H9 (cell line): ENCODE measurements around the gene ZNF423. TPM values are rescaled to one million over a fixed set of nuclear protein-coding genes. Genes with fewer than 3 reads are reported as not detected.

Experiments used
- DNase-seq: peaks from one replicate; pipeline ENCODE4 v3.0.0-alpha.2; 2017
- H2AFZ ChIP-seq: one replicate; pipeline ENCODE4 v1.6.1; 2013; ENCODE audit warnings: mild to moderate bottlenecking, low read length, control low read depth, moderate library complexity
- H2AK5ac ChIP-seq: 2 replicates; pipeline ENCODE4 v1.6.1; 2013; ENCODE audit warnings: low read length, control low read depth, mixed read lengths; ENCODE audit not compliant: insufficient read length
- H2BK120ac ChIP-seq: one replicate; pipeline ENCODE4 v1.6.1; 2013; ENCODE audit warnings: low read depth, mild to moderate bottlenecking, low read length, control low read depth, inconsistent platforms; ENCODE audit not compliant: poor library complexity, severe bottlenecking
- H2BK12ac ChIP-seq: 2 replicates; pipeline ENCODE4 v1.6.1; 2013; ENCODE audit warnings: low read length, control low read depth, mixed read lengths, low read depth; ENCODE audit not compliant: insufficient read length
- H2BK15ac ChIP-seq: 2 replicates; pipeline ENCODE4 v1.6.1; 2013; ENCODE audit warnings: low read depth, low read length, control low read depth
- H2BK20ac ChIP-seq: one replicate; pipeline ENCODE4 v1.6.1; 2013; ENCODE audit warnings: low read depth, mild to moderate bottlenecking, low read length, control low read depth, inconsistent platforms; ENCODE audit not compliant: poor library complexity, severe bottlenecking
- H2BK5ac ChIP-seq: 2 replicates; pipeline ENCODE4 v1.6.1; 2013; ENCODE audit warnings: low read length, control low read depth, mixed read lengths; ENCODE audit not compliant: insufficient read length
- H3K14ac ChIP-seq: 2 replicates; pipeline ENCODE4 v1.6.1; 2013; ENCODE audit warnings: low read length, control low read depth; ENCODE audit not compliant: insufficient read depth
- H3K18ac ChIP-seq: 2 replicates; pipeline ENCODE4 v1.6.1; 2013; ENCODE audit warnings: low read depth, mild to moderate bottlenecking, mixed read lengths, low read length, control low read depth; ENCODE audit not compliant: insufficient read length
- H3K23ac ChIP-seq: 2 replicates; pipeline ENCODE4 v1.6.1; 2013; ENCODE audit warnings: low read length, control low read depth, mixed read lengths, low read depth; ENCODE audit not compliant: insufficient read length
- H3K23me2 ChIP-seq: 2 replicates; pipeline ENCODE4 v1.6.1; 2013; ENCODE audit warnings: low read depth, mild to moderate bottlenecking, mixed read lengths, low read length, control low read depth; ENCODE audit not compliant: insufficient read length, poor library complexity, severe bottlenecking
- H3K27ac ChIP-seq: 2 replicates; pipeline ENCODE4 v1.5.1; 2013; ENCODE audit warnings: low read length, control low read depth, mixed read lengths, low read depth; ENCODE audit not compliant: insufficient read length
- H3K27me3 ChIP-seq: 2 replicates; pipeline ENCODE4 v1.6.1; 2013; ENCODE audit warnings: low read length, control low read depth, inconsistent platforms; ENCODE audit not compliant: insufficient read depth
- H3K4ac ChIP-seq: 2 replicates; pipeline ENCODE4 v1.6.1; 2013; ENCODE audit warnings: low read depth, mild to moderate bottlenecking, control low read depth, inconsistent platforms, low read length, moderate library complexity
- H3K4me1 ChIP-seq: 2 replicates; pipeline ENCODE4 v1.6.1; 2013; ENCODE audit warnings: low read length, control low read depth, inconsistent platforms; ENCODE audit not compliant: insufficient read depth
- H3K4me2 ChIP-seq: 2 replicates; pipeline ENCODE4 v1.6.1; 2013; ENCODE audit warnings: low read length, control low read depth, mixed read lengths; ENCODE audit not compliant: insufficient read length, insufficient read depth
- H3K56ac ChIP-seq: 2 replicates; pipeline ENCODE4 v1.6.1; 2013; ENCODE audit warnings: low read depth, mild to moderate bottlenecking, mixed read lengths, low read length, control low read depth; ENCODE audit not compliant: insufficient read length
- H3K79me1 ChIP-seq: 2 replicates; pipeline ENCODE4 v1.6.1; 2013; ENCODE audit warnings: low read depth, mild to moderate bottlenecking, moderate library complexity, low read length, control low read depth, inconsistent platforms; ENCODE audit not compliant: insufficient read depth, poor library complexity, severe bottlenecking
- H3K79me2 ChIP-seq: 2 replicates; pipeline ENCODE4 v1.6.1; 2013; ENCODE audit warnings: low read length, control low read depth, inconsistent platforms; ENCODE audit not compliant: insufficient read depth
- H3K9ac ChIP-seq: 2 replicates; pipeline ENCODE4 v1.6.1; 2013; ENCODE audit warnings: low read length, control low read depth, mixed read lengths; ENCODE audit not compliant: insufficient read length; ENCODE audit errors: extremely low read depth
- H3K9me3 ChIP-seq: one replicate; pipeline ENCODE4 v1.6.1; 2013; ENCODE audit warnings: low read depth, low read length, inconsistent platforms; ENCODE audit not compliant: control insufficient read depth
- H3T11ph ChIP-seq: one replicate; pipeline ENCODE4 v1.6.1; 2013; ENCODE audit warnings: mild to moderate bottlenecking, low read length, control low read depth, inconsistent platforms
- H4K20me1 ChIP-seq: one replicate; pipeline ENCODE4 v1.6.1; 2013; ENCODE audit not compliant: control insufficient read depth, insufficient read length, insufficient read depth
- H4K5ac ChIP-seq: 2 replicates; pipeline ENCODE4 v1.6.1; 2013; ENCODE audit warnings: low read depth, mild to moderate bottlenecking, mixed read lengths, low read length, control low read depth; ENCODE audit not compliant: insufficient read length
- H4K8ac ChIP-seq: replicated peaks from 2 replicates; pipeline ENCODE4 v1.6.1; 2013; ENCODE audit warnings: low read length, control low read depth, mixed read lengths, low read depth; ENCODE audit not compliant: insufficient read length
- H4K91ac ChIP-seq: 2 replicates; pipeline ENCODE4 v1.6.1; 2013; ENCODE audit warnings: low read depth, mild to moderate bottlenecking, moderate library complexity, mixed read lengths, low read length, control low read depth; ENCODE audit not compliant: insufficient read length
- H3K27ac Mint-ChIP-seq, 3 experiments: 2 replicates in 2 of 3; 3 replicates in 1 of 3; pipeline ENCODE4 v1.8.0; 2020 to 2021; ENCODE audit warnings: mixed read lengths in 3 of 3, mild to moderate bottlenecking in 1 of 3, moderate library complexity in 1 of 3
- H3K27me3 Mint-ChIP-seq: 2 replicates; pipeline ENCODE4 v1.8.0; 2021; ENCODE audit warnings: low read depth, mild to moderate bottlenecking, moderate library complexity, mixed read lengths
- H3K36me3 Mint-ChIP-seq, 3 experiments: 2 replicates in 2 of 3; 3 replicates in 1 of 3; pipeline ENCODE4 v1.8.0; 2020 to 2021; ENCODE audit warnings: low read depth in 3 of 3, mixed read lengths in 3 of 3; ENCODE audit not compliant: insufficient read depth in 1 of 3
- H3K4me1 Mint-ChIP-seq, 2 experiments: 2 replicates each; pipeline ENCODE4 v1.8.0; 2020; ENCODE audit warnings: mixed read lengths in 2 of 2
- H3K4me3 Mint-ChIP-seq, 2 experiments: 2 replicates in 1 of 2; 3 replicates in 1 of 2; pipeline ENCODE4 v1.8.0; 2020 to 2021; ENCODE audit warnings: mild to moderate bottlenecking in 2 of 2, mixed read lengths in 2 of 2, moderate library complexity in 1 of 2
- H3K9me3 Mint-ChIP-seq, 2 experiments: 2 replicates in 1 of 2; 3 replicates in 1 of 2; pipeline ENCODE4 v1.8.0; 2020; ENCODE audit warnings: mild to moderate bottlenecking in 2 of 2, mixed read lengths in 2 of 2, moderate library complexity in 1 of 2
- CTCF ChIP-seq: fragments of 200-600 bp; sonication (generic); conservative IDR thresholded peaks from 3 replicates; pipeline ENCODE4 v1.8.0; 2021; ENCODE audit warnings: antibody characterized with exemption, mild to moderate bottlenecking
- WGBS: extraction: QIAGEN DNeasy Blood & Tissue Kit; methylation state at CpG from one replicate; pipeline ENCODE4 v1.1.7; 2013; ENCODE audit warnings: missing lambda C conversion rate, low lambda C conversion rate, mixed read lengths; ENCODE audit not compliant: insufficient read length; ENCODE audit errors: extremely low coverage; 5-methylcytosine and 5-hydroxymethylcytosine counted together
- total RNA-seq: library from RNA; stranded (reverse); gene quantifications from 2 replicates; pipeline ENCODE4 v1.2.1, GENCODE V29; 2021

The ZNF423 gene
- total RNA-seq, 1 experiment from 2014 or later = 51.5 TPM

GRCh38 chr16:49622421-49623402, 233.2 kb downstream of the ZNF423 start:
- Histone ChIP-seq H3K27ac (no peak overlapping the region), H3K14ac (peak overlapping the region; percentile 51; the same call in 1 of the 2 replicates), H3K4me2 (no peak overlapping the region), H2BK120ac (no peak overlapping the region), H2AFZ (no peak overlapping the region), H3K27me3 (no peaks in the 10 kb centered on the region), H3K23me2 (no peaks in the 10 kb centered on the region), H3K4me1 (no peaks in the 10 kb centered on the region; the same call in 1 of the 2 replicates), H2BK12ac (no peak overlapping the region), H4K5ac (no peak overlapping the region), H4K8ac (no peak overlapping the region), H2BK20ac (no peak overlapping the region), H3K4ac (no peak overlapping the region), H3K79me2 (no peaks in the 10 kb centered on the region), H2AK5ac (no peak overlapping the region), H4K91ac (no peak overlapping the region), H2BK15ac (no peak overlapping the region), H3K79me1 (no peaks in the 10 kb centered on the region), H3K9me3 (no peaks in the 10 kb centered on the region), H2BK5ac (no peak overlapping the region), H3T11ph (no peak overlapping the region), H3K18ac (no peak overlapping the region), H3K23ac (no peak overlapping the region), H3K56ac (no peak overlapping the region), H4K20me1 (no peaks in the 10 kb centered on the region), H3K9ac (no peak overlapping the region)
- Mint-ChIP-seq H3K36me3 (peaks cover 0 to 7% (median 2%) of the 10 kb centered on the region in 3 experiments; a peak in 5 of 7 replicates), H3K9me3 (no peaks in the 10 kb centered on the region), H3K4me3 (no peak overlapping the region), H3K4me1 (peaks cover 11 to 14% of the 10 kb centered on the region in 2 experiments), H3K27ac (peak overlapping the region in 2 of 3 experiments; percentile 37 to 85; a peak in 4 of 7 replicates), H3K27me3 (no peaks in the 10 kb centered on the region)
- no CpG with 5 or more reads among the region's 17 CpGs for WGBS
- peak; percentile 22 for DNase-seq
- TF ChIP-seq CTCF = no peak
